Stimulated activated CD8-positive, alpha-beta memory T cell treated with anti-CD3 and anti-CD28 coated beads, Interleukin-7, amount 100 ng/mL, for 48 hours (primary cell): ENCODE measurements around the gene MTERF2.
"Not testable (repeated sequence)": the region's sequence is repeated elsewhere in the genome, so short reads cannot be mapped to it uniquely, and the experiment has no call there.

Experiments used
- DNase-seq, 2 donors: peaks; one replicate each; pipeline ENCODE4 v3.0.0-alpha.2; 2020; ENCODE audit warnings: low read depth in 1 of 2; ENCODE audit errors: extremely low read depth in 1 of 2

The MTERF2 gene

GRCh38 chr12:106986625-106987389 lies at the start of gene MTERF2:
Gene MTERF2, minus strand, starts transcription at chr12:106987146. Its CDS starts 8,432 bp downstream, at chr12:106978714.
- peak; percentile 57 to 67 for DNase-seq

GRCh38 chr12:107035733-107036132 lies 48.8 kb upstream of the MTERF2 start:
- no peak for DNase-seq

- DNase-seq: no peak
Observed at GRCh38 chr12:107033758-107034739, 47.1 kb upstream of the MTERF2 start.

- DNase-seq: no peak
Observed at GRCh38 chr12:107032266-107032665, 45.3 kb upstream of the MTERF2 start.

GRCh38 chr12:107031061-107031460 lies 44.1 kb upstream of the MTERF2 start:
- no peak for DNase-seq

GRCh38 chr12:107029081-107029480 lies 42.1 kb upstream of the MTERF2 start:
- no peak for DNase-seq

GRCh38 chr12:107027636-107028053 lies 40.7 kb upstream of the MTERF2 start:
- DNase-seq: no peak

GRCh38 chr12:107026806-107027635 lies 40.1 kb upstream of the MTERF2 start:
- DNase-seq: no peak

- DNase-seq: not testable (repeated sequence)
Observed at GRCh38 chr12:107026356-107026755, 39.4 kb upstream of the MTERF2 start.

- DNase-seq: no peak
Observed at GRCh38 chr12:107025671-107026070, 38.7 kb upstream of the MTERF2 start.

- DNase-seq: no peak
Observed at GRCh38 chr12:107019546-107019945, 32.6 kb upstream of the MTERF2 start.

- DNase-seq: no peak
Observed at GRCh38 chr12:107017042-107017441, 30.1 kb upstream of the MTERF2 start.

- no peak for DNase-seq
Observed at GRCh38 chr12:107014055-107014454, 27.1 kb upstream of the MTERF2 start.

- no peak for DNase-seq
Observed at GRCh38 chr12:107012736-107013425, 25.9 kb upstream of the MTERF2 start.

GRCh38 chr12:107011519-107011918 lies 24.6 kb upstream of the MTERF2 start:
- no peak for DNase-seq

- no peak for DNase-seq
Observed at GRCh38 chr12:107007411-107007810, 20.5 kb upstream of the MTERF2 start.

GRCh38 chr12:107002665-107003064 lies 15.7 kb upstream of the MTERF2 start:
- DNase-seq: not testable (repeated sequence)

- DNase-seq: no peak
Observed at GRCh38 chr12:106999446-106999845, 12.5 kb upstream of the MTERF2 start.

GRCh38 chr12:106997916-106998315 lies 11.0 kb upstream of the MTERF2 start:
- DNase-seq: no peak

- DNase-seq: not testable (repeated sequence)
Observed at GRCh38 chr12:106996102-106996501, 9.2 kb upstream of the MTERF2 start.
